ENCODE data around the gene ANKS1B.

- no peak for TF ChIP-seq POLR2A (IDR thresholded peaks at IDR 0.05; ENCODE audit: low read length)
- no peak for TF ChIP-seq GATA1 (IDR thresholded peaks at IDR 0.05; ENCODE audit: low read depth, low read length)
Observed at GRCh38 chr12:99024870-99025269, 959.9 kb downstream of the ANKS1B start.

All from erythroblast (primary cell).